Stimulated activated CD4-positive, alpha-beta T cell treated with anti-CD3 and anti-CD28 coated beads, Interleukin-1b, Interleukin-23, amount 100 ng/mL, for 1 hour (primary cell): ENCODE results near the gene SLC25A48.

Experiments
- DNase-seq, 2 donors: peaks; one replicate each; pipeline ENCODE4 v3.0.0-alpha.2; 2020; ENCODE audit warnings: low read depth in 2 of 2

The SLC25A48 gene

GRCh38 chr5:135920199-135920598, 85.7 kb downstream of the SLC25A48 start:
- DNase-seq: no peak

- DNase-seq: no peak
Measured at GRCh38 chr5:135921388-135921787, 86.9 kb downstream of the SLC25A48 start.

- no peak for DNase-seq
Measured at GRCh38 chr5:135930029-135930948, 95.8 kb downstream of the SLC25A48 start.

- DNase-seq: no peak
Measured at GRCh38 chr5:135930949-135931295, 96.5 kb downstream of the SLC25A48 start.

GRCh38 chr5:135934939-135935338, 100.5 kb downstream of the SLC25A48 start:
- DNase-seq: no peak

GRCh38 chr5:135937245-135937911, 102.9 kb downstream of the SLC25A48 start:
- no peak for DNase-seq
